ENCODE data around the gene LAT.

The LAT gene

GRCh38 chr16:28987170-28987853, 2.5 kb downstream of the LAT start:
- POLR2A ChIA-PET, result no interaction called here
- TF ChIP-seq, protein P1, sequence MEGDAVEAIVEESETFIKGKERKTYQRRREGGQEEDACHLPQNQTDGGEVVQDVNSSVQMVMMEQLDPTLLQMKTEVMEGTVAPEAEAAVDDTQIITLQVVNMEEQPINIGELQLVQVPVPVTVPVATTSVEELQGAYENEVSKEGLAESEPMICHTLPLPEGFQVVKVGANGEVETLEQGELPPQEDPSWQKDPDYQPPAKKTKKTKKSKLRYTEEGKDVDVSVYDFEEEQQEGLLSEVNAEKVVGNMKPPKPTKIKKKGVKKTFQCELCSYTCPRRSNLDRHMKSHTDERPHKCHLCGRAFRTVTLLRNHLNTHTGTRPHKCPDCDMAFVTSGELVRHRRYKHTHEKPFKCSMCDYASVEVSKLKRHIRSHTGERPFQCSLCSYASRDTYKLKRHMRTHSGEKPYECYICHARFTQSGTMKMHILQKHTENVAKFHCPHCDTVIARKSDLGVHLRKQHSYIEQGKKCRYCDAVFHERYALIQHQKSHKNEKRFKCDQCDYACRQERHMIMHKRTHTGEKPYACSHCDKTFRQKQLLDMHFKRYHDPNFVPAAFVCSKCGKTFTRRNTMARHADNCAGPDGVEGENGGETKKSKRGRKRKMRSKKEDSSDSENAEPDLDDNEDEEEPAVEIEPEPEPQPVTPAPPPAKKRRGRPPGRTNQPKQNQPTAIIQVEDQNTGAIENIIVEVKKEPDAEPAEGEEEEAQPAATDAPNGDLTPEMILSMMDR (IDR thresholded peaks at IDR 0.05; ENCODE audit: control extremely low read depth, extremely low read depth, low read depth, missing control alignments), result no peak
- CTCF ChIA-PET, result interaction anchor here (0.8 to 3.8 kb wide), 5 partner anchors 10 to 22 kb away, joined by 3 to 16 read pairs (median 4); partner anchors contain the start of gene SPNS1
- DNase-seq (ENCODE audit: extremely low spot score), result no peak

- ChIA-PET CTCF (no interaction called here), POLR2A (no interaction called here)
- DNase-seq (ENCODE audit: extremely low spot score), result no peak
- TF ChIP-seq, protein P1 (IDR thresholded peaks at IDR 0.05; ENCODE audit: control extremely low read depth, extremely low read depth, low read depth, missing control alignments), result no peak
Observed at GRCh38 chr16:28989363-28989762, 4.5 kb downstream of the LAT start.

- TF ChIP-seq, protein P1 (IDR thresholded peaks at IDR 0.05; ENCODE audit: control extremely low read depth, extremely low read depth, low read depth, missing control alignments), result no peak
- CTCF ChIA-PET, result no interaction called here
- DNase-seq (ENCODE audit: extremely low spot score), result no peak
- POLR2A ChIA-PET, result no interaction called here
Observed at GRCh38 chr16:28990375-28991040, 5.7 kb downstream of the LAT start.

GRCh38 chr16:28991687-28992086, 6.8 kb downstream of the LAT start:
- POLR2A ChIA-PET, result no interaction called here
- TF ChIP-seq, protein P1 (IDR thresholded peaks at IDR 0.05; ENCODE audit: control extremely low read depth, extremely low read depth, low read depth, missing control alignments), result no peak
- CTCF ChIA-PET, result no interaction called here
- DNase-seq (ENCODE audit: extremely low spot score), result no peak

- no peak for DNase-seq (ENCODE audit: extremely low spot score)
- CTCF ChIA-PET, result no interaction called here
- POLR2A ChIA-PET, result no interaction called here
- TF ChIP-seq, protein P1 (IDR thresholded peaks at IDR 0.05; ENCODE audit: control extremely low read depth, extremely low read depth, low read depth, missing control alignments), result no peak
Observed at GRCh38 chr16:28992496-28992895, 7.6 kb downstream of the LAT start.

GRCh38 chr16:28998837-28999236, 14.0 kb downstream of the LAT start:
- DNase-seq (ENCODE audit: extremely low spot score), result no peak
- TF ChIP-seq, protein P1 (IDR thresholded peaks at IDR 0.05; ENCODE audit: control extremely low read depth, extremely low read depth, low read depth, missing control alignments), result no peak
- ChIA-PET POLR2A (interaction anchor here (0.7 kb wide), 1 partner anchor 923 kb away, joined by 3 read pairs; no protein-coding TSS in a partner anchor), CTCF (interaction anchor here (1.2 kb wide), 1 partner anchor 22 kb away, joined by 3 read pairs; no protein-coding TSS in a partner anchor)

Data from GM10248 (cell line).